Neutrophil (primary cell): Measurements from ENCODE around the gene PSD.
A peak's percentile ranks its signal among the peaks of the same experiment; 100 is the strongest.
"Not testable (repeated sequence)": the region's sequence is repeated elsewhere in the genome, so short reads cannot be mapped to it uniquely, and the experiment has no call there.

ENCODE experiments used
- H3K27ac ChIP-seq: fragments of 200-600 bp; sonication (generic); 2 replicates; pipeline ENCODE4 v1.5.1; 2016; ENCODE audit warnings: mild to moderate bottlenecking, moderate library complexity
- H3K27me3 ChIP-seq: fragments of 200-600 bp; sonication (generic); 2 replicates; pipeline ENCODE4 v1.6.0; 2016; ENCODE audit warnings: mild to moderate bottlenecking
- H3K36me3 ChIP-seq: fragments of 200-600 bp; sonication (generic); 2 replicates; pipeline ENCODE4 v1.5.1; 2017
- H3K4me1 ChIP-seq, 2 experiments: fragments of 200-600 bp in 1 of 2; sonication (generic) in 1 of 2; 1 replicate in 1 of 2; 2 replicates in 1 of 2; pipeline versions ENCODE4 v1.5.1 to v1.6.1; 2013 to 2016; ENCODE audit warnings: low read depth in 1 of 2, low read length in 1 of 2, mild to moderate bottlenecking in 1 of 2, moderate library complexity in 1 of 2; ENCODE audit not compliant: control insufficient read depth in 1 of 2, insufficient read depth in 1 of 2
- H3K4me3 ChIP-seq, 2 experiments: fragments of 200-600 bp in 1 of 2; sonication (generic) in 1 of 2; 1 replicate in 1 of 2; 2 replicates in 1 of 2; pipeline ENCODE4 v1.5.1; 2013 to 2016; ENCODE audit warnings: low read depth in 1 of 2, low read length in 1 of 2, mild to moderate bottlenecking in 1 of 2, moderate library complexity in 1 of 2
- H3K9me3 ChIP-seq: fragments of 200-600 bp; sonication (generic); 2 replicates; pipeline ENCODE4 v1.5.1; 2016
- TF ChIP-seq, protein P1 (sequence below): fragments of 200-600 bp; sonication (generic); IDR thresholded peaks from 2 replicates; pipeline ENCODE4 v1.5.1; 2016; ENCODE audit warnings: antibody characterized with exemption

The PSD gene

DNA sequence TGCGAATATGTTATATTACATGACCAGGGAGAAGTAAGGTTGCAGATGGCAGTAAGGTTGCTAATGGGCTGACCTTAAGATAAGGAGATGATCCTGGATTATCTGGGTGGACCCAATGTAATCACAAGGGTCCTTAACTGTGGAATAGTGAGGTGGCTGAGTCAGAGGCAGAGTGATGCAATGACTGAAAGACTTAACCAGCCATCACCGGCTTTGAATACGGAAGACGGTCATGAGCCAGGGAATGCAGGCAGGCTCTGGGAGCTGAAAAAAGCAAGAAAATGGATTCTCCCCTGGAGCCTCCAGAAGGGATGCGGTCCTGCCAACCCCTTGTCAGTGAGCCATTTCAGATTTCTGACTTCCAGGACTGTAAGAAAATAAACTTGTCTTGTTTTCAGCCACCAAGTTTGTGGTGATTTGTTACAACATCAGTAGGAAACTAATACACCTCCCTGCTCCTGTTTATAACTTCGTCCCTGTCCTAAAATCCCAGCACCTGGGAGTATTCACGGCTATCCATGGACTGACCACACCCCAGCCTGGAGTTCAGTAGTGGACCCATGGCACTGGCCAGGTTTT lies 37.4 kb upstream of the PSD start:
- TF ChIP-seq, protein P1, sequence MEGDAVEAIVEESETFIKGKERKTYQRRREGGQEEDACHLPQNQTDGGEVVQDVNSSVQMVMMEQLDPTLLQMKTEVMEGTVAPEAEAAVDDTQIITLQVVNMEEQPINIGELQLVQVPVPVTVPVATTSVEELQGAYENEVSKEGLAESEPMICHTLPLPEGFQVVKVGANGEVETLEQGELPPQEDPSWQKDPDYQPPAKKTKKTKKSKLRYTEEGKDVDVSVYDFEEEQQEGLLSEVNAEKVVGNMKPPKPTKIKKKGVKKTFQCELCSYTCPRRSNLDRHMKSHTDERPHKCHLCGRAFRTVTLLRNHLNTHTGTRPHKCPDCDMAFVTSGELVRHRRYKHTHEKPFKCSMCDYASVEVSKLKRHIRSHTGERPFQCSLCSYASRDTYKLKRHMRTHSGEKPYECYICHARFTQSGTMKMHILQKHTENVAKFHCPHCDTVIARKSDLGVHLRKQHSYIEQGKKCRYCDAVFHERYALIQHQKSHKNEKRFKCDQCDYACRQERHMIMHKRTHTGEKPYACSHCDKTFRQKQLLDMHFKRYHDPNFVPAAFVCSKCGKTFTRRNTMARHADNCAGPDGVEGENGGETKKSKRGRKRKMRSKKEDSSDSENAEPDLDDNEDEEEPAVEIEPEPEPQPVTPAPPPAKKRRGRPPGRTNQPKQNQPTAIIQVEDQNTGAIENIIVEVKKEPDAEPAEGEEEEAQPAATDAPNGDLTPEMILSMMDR: no peak

DNA sequence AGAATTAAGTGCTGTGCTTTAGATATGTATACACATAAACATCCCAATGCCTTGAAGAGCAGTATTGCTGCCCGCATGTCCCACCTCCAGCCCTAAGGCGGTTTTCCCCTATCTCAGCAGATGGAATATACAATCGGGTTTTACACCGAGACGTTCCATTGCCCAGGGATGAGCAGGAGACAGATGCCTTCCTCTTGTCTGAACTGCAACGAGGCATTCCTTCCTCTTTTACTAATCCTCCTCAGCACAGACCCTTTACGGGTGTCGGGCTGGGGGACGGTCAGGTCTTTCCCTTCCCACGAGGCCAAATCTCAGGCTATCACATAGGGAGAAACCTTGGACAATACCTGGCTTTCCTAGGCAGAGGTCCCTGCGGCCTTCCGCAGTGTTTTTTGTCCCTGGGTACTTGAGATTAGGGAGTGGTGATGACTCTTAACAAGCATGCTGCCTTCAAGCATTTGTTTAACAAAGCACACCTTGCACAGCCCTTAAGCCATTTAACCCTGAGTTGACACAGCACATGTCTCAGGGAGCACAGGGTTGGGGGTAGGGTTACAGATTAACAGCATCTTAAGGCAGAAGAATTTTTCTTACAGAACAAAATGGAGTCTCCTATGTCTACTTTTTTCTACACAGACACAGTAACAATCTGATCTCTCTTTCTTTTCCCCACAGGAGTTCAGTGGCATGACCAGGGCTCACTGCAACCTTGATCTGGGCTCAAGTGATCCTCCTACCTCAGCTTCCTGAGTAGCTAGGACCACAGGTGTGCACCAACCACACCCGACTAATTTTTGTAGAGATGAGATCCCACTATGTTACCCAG lies 36.3 kb upstream of the PSD start:
- H3K27me3 ChIP-seq, H3K36me3 ChIP-seq, H3K9me3 ChIP-seq, H3K4me3 ChIP-seq: not testable (repeated sequence)
- H3K4me1 ChIP-seq: peaks cover 65 to 67% of the 10 kb centered on the region in 2 experiments
- H3K27ac ChIP-seq: peak overlapping the region; percentile 58

More for the DNA sequence above, 37.4 kb upstream of the PSD start:
- Histone ChIP-seq H3K9me3 (no peaks in the 10 kb centered on the region), H3K4me1 (peaks cover 62 to 66% of the 10 kb centered on the region in 2 experiments), H3K36me3 (no peaks in the 10 kb centered on the region), H3K27me3 (no peaks in the 10 kb centered on the region), H3K27ac (peak overlapping the region; percentile 61), H3K4me3 (no peak overlapping the region)

DNA sequence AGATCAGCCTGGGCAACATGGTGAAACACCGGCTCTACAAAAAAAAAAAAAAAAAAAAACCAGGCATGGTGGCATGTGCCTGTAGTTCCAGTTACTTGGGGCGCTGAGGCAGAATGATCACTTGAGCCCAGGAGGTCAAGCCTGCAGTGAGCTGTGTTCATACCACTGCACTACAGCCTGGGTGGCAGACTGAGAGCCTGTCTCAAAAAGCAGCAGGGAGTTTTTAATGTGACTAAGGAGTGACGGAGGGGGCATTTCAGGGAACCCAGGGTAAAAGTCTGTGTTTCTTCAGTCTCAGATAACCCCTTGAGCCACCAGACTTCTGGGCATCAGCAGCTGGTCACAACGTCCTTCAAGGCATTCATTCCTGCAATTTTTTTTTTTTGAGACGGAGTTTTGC lies 34.9 kb upstream of the PSD start:
- Histone ChIP-seq H3K4me1 (peaks cover 72% of the 10 kb centered on the region in 2 experiments), H3K36me3 (no peaks in the 10 kb centered on the region), H3K9me3 (no peaks in the 10 kb centered on the region), H3K27me3 (no peaks in the 10 kb centered on the region), H3K4me3 (no peak overlapping the region), H3K27ac (peak overlapping the region; percentile 82)
- TF ChIP-seq, protein P1: no peak

DNA sequence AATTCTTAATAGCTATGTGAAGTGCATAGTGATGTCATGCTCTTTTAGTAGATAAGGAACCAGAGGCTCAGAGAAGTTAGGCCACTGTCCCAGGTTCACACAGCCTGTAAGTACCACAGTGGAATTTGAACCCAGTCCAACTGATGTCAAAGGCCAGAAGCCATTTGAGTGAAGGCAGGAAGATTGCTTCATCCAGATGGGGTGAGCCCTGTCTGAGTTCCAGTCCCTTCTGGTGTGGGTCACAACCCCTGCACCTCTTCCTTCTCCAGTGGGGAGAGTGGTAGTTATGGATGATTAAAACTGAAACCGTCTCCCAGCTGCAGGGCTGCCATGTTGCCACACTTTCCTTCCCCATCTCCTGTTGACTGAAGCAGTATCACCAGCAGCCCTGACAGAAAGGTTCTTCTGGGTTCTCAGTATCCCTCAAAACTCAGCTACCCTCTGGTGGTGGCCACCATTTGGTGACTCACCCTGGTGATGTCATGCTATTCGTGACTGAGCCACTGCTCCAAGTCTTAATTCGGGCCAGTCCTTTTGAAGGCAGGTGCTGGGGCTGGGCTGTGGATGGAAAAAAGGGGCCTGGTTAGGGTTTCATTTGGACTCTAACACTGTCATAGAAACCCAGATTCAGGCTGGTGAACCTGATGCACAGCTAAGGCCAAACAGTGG lies 34.2 kb upstream of the PSD start:
- no peaks in the 10 kb centered on the region for H3K36me3 ChIP-seq
- H3K4me1 ChIP-seq: peaks cover 72% of the 10 kb centered on the region in 2 experiments
- H3K27me3 ChIP-seq: no peaks in the 10 kb centered on the region
- TF ChIP-seq, protein P1: no peak
- no peaks in the 10 kb centered on the region for H3K9me3 ChIP-seq
- H3K27ac ChIP-seq: peak overlapping the region; percentile 82
- H3K4me3 ChIP-seq: no peak overlapping the region

DNA sequence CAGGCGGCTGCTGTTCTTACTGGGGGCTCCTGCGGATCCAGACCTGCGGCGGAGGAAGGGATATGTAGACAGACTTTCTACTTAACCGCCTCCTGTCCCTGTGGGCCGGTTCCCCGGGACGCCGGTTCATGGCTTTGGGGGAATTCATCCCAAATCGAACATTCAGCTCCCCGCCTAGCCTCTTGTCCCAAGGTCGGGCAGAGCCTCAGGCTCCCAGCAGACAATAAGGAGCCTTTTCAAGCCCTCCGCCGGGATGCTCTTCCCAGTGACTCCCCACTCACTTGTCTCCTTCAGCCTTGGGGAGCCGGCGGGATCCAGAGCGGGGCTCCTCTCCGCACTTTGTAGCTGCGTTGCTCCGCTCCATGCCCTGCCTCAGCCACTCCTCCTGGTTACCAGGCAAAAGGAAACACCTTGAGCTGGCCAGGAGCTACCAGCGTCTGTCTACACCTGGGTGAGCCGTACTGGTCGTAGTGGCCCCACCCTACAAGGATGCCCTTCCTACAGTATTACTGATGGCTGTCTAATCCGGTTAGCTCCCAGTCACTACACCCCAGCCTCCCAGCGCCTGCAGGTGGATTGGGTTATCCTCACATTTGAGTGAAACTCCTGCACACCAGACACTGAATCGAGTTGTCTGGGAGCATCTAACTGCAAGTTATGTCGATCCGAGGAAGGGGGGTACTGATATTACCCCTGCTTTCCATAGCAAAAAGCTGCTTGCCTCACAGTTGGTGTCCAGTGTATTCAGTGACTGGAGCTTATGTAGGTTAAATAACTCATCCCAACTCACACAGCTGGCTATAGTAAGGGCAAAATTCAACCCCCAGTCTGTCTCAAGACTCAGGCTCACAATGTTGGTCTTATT lies 32.8 kb upstream of the PSD start, which contains the start of gene C10orf95:
Gene C10orf95 (minus strand): TSS at position 439 of the 865 bp plus-strand sequence. CDS start 450 bp downstream, outside the sequence.
- H3K36me3 ChIP-seq: no peaks in the 10 kb centered on the region
- H3K4me3 ChIP-seq: peak within 1 kb of the TSS; percentile 83 to 85
- peaks cover 64% of the 10 kb centered on the region in 2 experiments for H3K4me1 ChIP-seq
- no peaks in the 10 kb centered on the region for H3K9me3 ChIP-seq
- TF ChIP-seq, protein P1: no peak
- H3K27ac ChIP-seq: peak within 1 kb of the TSS; percentile 82
- H3K27me3 ChIP-seq: no peaks in the 10 kb centered on the region
